ENCODE measurements around the gene KCNT1.

KCNT1 gene

DNA sequence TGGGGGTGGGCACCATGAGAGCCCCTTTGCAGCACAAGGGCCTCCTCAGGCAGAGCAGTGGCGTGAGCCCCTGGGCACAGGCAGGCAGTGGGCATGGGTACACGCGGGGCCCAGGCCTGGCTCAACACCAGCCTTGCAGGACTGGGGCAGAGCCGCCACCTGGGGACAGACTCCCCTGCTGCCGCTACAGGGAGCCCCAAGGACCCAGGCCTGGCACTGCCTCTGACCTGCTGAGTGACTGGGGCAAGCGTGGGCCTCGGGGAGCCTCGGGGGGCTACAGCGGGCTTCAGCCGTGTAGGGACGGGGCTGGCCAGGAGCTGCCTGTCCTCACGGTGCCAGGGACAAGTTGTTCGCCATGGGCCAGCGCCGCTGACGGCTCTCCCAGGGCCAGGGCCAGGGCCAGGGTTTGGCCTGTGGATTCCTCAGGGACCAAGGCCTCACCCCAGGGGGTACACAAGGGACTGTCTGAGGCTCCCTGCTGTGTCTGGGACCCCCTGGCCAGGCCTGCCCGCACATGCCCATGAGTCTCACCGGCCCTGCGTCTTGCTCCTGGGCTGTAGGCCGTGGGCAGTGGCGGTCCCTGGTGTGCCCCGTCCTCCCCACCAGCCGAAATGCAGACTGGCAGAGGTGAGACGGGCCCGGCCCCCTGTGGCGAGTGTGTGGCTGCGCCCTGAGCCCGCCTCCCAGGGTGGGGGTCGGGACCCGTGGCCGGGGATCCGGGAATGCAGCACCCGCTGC, 42.5 kb downstream of the KCNT1 start:
- FAIRE-seq (no peak), DNase-seq (ENCODE audit: low spot score) (no peak)

DNA sequence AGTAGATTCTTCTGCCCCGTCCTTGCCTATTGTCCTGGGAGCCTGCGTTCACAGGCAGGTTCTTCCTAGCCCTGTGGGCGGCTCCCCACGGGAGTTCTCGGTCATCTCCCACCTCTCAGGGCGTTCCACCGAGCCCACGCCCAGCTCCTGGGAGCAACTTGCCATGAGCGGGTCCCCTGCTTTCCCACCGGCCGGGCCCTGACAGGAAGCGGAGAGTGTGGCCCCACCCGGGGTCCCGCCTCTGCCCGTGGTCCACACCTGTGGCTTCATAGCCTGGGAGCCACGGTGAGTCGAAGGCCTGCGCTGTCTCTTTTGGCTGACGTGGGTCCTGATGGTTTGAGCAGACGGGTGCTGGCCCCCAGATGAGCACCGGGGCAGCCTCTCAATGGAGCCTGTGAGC, 43.2 kb downstream of the KCNT1 start:
- FAIRE-seq, result no peak
- no peak for DNase-seq (ENCODE audit: low spot score)

DNA sequence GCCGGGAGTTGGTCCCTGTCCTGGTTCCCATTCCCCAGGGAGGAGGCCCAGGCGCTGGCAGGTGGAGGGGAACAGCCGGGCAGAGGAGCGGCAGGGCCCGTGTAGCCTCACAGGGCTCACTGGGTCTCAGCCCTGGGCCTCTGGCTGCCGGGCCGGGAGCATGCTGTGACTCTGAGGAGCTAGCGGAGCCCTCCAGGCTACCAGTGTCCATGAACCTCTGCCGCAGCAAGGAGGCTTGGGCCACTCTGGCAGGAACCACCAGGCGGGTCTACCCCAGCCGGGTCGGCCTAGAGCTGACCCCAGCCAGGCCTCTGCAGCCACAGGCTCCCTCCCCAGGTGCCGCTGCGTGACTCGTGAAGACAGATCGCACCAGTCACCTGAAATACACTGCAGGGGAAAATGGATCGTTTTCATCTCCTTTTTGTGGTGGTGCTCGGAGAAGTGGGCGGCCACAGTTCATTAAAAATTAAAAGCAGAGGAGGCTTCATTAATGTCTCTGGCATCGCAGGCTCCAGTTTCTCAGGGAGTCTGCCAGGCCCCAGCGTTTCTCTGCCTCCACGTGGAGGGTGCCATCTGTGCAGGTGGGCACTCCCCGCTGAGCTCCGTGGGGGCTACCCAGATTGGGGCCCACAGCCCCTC, 43.8 kb downstream of the KCNT1 start:
- DNase-seq (ENCODE audit: low spot score) (no peak), FAIRE-seq (no peak)

DNA sequence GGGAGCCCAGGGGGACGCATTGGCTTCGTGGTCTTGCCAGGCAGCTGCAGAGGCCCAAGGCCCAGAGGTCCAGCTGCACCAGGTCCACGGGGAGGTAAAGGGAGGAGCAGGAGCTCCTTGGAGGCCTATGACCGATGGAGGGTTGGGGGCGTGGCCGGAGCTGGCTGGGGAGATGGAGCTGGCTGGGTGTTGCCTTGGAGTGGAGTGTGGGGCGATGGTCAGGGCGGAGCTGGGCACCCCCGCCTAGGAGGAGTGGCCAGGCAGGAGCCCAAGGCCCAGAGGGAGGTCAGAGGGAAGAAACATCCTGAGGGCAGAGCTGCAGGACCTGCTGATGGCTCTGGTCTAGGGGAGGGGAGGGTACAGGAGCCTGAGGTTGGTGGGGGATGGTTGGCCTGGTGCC, 44.6 kb downstream of the KCNT1 start:
- FAIRE-seq, result no peak
- DNase-seq (ENCODE audit: low spot score), result no peak

DNA sequence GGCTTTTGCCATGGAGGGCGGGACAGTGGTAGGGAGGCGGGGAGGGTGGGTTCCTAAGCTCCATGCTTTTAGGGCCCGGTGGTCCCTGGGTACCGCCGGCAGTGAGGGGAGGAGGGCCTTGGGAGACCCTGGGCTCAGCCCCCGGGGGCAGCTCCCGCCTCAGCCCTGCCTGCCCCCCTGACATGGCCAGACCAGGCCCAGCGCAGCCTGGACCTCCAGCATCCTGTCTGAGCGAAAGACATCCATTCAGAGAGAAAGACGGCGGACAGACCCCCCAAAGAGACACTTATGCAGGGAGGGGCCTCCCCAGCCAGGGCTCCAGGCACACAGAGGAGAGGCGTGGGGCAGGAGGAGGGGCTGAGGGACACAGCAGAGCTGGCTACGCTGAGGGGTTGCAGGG, 45.3 kb downstream of the KCNT1 start:
- FAIRE-seq (no peak), DNase-seq (ENCODE audit: low spot score) (no peak)

DNA sequence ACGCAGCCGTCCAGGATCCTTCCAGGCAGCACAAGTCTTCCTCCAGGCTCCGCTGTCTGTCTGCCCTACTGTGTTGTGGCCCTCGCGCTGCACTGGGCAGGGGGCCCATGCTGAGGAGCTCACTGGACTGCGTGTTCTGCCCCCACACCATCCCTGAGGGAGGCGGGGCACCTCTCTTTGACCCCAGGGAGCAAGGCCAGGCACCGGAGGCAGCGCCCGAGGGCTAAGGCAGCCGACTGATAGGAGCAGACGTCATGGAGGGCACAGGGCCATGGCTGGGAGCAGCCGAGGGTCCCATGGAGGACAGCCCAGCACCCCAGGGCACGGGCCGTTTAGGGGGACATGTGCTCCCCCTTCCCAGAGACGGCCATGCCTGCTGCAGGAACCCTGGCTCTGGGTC, 46.7 kb downstream of the KCNT1 start:
- no peak for DNase-seq (ENCODE audit: low spot score)
- FAIRE-seq, result no peak

DNA sequence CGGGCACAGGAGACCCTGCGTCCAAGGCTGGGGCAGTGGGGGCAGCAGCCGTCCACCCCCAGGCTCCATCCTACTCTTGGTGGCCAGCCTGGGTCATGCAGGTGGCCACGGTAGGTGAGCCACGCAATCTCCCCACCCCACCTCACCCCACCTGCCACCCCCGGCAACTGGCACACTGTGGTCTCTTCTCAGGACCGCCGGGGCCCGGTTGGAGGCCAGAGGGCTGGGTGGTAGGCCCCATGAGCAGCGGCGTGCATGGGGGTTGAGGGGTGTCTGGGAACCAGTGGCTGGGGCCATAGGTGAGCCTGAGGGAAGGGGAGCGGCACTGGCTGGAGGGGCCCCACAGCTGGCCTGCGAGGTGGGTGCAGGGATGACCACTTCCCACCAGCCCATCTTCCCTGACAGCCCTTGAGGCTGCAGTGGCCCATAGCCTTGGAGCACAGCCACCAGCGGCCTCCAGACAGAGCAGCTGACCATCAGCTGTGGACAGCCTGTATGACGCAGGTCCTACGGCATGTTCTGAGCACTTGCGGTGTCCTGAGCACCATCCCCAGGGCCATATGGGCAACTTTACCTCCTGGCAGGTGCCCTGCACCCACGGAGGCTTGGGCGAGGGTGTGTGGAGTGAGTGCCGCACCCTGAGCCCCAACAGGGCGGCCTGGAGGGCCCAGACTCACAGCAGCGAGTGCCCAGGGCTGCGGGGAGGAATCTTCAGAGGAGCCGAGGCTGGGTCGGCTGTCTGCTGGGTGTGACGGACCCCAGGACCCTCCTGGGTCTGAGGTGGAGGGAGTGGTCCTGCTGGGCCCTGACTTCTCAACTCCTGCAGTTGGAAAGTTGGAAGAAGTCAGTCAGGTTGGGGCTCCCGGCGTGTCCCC, 47.4 kb downstream of the KCNT1 start:
- FAIRE-seq, result no peak

DNA sequence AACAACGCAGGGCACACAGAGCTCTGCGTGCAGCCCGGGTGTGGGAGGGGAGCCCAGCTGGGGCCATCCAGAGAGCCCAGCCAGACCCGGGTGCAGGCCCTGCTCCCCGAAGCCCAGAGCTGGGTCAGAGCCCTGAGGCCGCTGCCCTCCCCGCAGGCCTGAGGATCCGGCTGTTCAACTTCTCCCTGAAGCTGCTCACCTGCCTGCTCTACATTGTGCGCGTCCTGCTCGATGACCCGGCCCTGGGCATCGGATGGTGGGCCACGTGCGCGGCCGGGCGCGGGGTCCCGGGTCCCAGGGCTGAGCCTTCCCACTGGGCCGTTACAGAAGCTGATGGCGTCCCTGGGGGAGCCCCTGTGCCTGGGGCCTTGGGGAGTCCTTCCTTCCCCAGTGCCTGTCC, 48.8 kb downstream of the KCNT1 start:
- DNase-seq (ENCODE audit: low spot score) (no peak), FAIRE-seq (no peak)

More for the DNA sequence above, 47.4 kb downstream of the KCNT1 start:
- DNase-seq (ENCODE audit: low spot score), result no peak

DNA sequence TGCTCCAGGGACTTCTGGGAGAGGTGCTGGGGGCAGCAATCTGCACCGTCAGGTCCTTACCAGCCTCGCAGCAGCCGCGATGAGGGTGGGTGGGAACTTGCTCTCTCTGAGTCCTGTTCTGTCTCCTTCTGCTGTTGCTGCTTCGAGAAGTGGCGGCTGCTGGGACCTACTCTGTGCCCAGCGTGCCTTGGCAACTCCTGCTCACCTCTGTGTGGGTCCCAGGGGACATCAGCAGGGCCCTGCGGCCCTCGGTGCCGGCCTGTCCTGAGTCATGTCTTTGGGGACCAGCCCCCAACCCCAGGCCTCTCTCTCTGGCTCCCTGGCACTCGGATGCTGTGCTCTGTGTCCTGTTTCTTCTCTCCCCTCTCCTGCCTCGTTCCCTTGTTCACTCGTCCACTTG, 49.5 kb downstream of the KCNT1 start:
- no peak for FAIRE-seq

DNA sequence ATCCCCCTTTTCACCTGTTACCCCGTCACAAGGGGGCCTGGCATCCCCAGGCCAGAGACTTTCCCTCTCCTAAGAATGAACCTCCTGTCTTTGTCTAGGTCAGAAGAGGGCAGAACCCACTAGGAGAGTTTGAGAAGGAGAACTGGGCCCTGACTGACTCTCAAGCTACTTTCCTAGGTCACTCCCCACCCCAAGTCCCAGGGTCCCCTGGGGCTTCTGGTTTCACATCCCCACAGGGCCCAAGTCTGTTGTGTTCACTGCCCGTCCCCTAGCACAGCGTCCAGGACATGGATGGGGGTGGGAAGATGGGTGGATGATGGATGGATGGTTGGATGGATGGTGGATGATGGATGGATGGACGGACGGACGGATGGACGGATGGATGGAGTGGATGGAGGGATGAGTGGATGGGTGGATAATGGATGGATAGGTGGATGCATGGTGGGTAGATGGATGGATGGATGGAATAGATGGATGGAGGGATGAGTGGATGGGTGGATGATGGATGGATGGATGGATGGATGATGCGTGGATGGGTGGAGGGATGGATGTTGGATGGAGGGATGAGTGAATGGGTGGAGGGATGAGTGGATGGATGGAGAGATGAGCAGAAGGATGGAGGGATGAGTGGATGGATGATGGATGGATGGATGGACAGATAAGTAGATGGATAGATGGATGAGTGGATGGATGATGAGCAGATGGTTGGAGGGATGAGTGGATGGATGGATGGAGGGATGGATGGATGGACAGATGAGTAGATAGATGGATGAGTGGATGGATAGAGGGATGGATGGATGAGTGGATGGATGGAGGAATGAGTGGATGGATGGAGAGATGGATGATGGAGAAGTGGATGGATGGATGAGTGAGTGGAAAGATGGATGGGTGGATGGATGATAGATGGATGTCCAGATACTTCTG, 50.6 kb downstream of the KCNT1 start:
- DNase-seq (ENCODE audit: low spot score), result no peak
- no peak for FAIRE-seq

More for the DNA sequence above, 49.5 kb downstream of the KCNT1 start:
- DNase-seq (ENCODE audit: low spot score), result no peak

DNA sequence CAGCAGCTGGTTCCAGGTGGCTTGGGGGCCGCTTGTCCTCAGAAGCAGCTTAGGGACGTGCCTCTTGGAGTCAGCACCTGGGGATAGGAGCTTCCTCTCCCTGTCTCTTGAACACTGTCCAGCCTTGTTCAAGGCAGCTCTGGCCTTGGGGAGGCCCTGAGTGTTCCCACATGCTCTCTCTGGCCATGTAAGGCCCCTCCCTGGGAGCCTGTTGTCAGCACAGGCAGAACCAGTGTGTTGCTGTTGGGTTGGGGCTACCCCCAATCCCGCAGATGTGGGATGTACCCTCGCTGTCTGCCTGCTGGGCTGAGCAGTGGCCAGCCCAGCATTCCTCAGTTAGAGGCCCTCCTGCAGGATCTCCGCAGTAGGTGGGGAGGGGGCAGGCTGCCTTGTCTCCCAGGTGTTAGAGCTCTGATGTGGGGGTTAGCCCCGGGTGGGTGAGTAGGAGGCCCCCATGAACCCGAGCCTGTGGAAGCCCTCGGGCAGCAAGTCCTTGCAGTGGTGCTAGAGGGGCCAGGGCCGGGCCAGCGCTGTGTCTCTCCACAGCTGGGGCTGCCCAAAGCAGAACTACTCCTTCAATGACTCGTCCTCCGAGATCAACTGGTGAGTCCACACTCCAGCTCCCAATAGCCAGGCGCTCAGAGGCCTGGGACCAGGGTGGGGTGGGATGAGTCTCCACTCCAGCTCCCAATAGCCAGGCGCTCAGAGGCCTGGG, 51.6 kb downstream of the KCNT1 start:
- DNase-seq (ENCODE audit: low spot score) (no peak), FAIRE-seq (no peak)

DNA sequence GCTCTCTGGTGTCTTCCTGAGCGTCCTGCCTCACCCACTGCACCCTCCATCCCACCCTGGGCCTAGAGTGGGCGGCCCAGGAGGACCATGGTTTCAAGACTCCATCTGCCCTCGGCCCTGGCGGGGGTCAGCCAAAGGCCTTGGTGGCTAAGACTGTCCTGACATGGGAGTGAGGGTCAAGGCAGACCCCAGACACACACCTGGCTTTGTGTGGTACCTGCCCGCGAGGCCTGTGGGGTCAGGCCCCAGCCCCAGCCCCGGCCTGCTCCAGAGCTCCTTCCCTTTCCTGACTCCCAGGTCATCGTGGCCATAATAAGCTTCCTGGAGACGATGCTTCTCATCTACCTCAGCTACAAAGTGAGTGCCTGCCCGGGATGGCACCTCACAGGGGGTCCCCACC, 54.6 kb downstream of the KCNT1 start:
- DNase-seq (ENCODE audit: low spot score) (no peak), FAIRE-seq (no peak)

DNA sequence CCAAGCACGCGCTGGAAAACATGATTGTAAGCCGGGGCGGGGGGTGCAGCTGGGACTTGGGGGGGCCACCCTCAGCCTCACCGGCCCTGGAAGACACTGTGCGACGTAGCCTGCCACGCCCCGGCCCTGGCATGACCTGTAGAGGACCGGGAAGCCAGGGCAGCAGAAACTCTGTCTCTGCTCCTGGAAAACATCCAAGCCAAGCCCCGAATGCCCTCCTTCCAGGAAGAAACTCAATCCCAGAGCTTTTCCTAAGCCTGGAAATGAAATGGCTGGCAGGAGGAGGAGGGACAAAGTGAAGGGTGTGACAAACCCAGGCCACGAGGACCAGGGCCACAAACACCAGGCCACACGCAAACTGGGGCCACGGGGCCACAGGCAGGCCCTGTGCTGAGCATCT, 55.4 kb downstream of the KCNT1 start:
- DNase-seq (ENCODE audit: low spot score), result no peak
- no peak for FAIRE-seq

DNA sequence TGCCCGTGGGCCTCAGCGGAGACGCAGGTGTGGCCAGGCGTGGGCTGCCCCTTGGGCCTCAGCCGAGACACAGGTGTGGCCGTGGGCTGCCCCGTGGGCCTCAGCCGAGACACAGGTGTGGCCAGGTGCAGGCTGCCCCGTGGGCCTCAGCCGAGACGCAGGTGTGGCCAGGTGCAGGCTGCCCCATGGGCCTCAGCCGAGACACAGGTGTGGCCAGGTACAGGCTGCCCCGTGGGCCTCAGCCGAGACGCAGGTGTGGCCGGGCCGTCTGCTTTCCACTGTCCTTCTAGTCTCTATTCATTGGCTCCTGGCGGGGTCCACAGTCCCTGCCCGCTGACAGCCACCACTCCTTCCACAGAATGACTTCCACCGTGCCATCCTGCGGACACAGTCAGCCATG, 56.1 kb downstream of the KCNT1 start:
- FAIRE-seq (no peak), DNase-seq (ENCODE audit: low spot score) (no peak)

DNA sequence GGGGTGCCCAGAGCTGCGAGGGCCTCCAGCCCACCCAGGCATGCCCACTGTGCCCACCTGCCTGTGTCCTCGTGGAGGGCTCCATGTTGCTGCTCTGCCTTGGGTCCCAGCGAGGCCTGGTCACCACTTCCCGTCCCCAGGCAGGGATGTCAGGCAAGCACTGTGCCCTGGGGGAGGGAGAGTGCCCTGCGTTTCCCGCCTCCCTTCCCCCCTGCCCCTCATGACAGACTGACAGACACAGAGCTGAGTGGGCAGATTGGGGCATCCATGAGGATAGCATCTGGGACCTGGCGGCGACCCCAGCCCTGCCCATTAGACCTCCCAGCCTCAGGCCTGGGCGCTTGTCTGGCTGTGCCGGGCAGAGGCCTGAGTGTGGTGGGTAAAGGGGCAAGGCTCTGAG, 56.9 kb downstream of the KCNT1 start:
- FAIRE-seq (no peak), DNase-seq (ENCODE audit: low spot score) (no peak)

DNA sequence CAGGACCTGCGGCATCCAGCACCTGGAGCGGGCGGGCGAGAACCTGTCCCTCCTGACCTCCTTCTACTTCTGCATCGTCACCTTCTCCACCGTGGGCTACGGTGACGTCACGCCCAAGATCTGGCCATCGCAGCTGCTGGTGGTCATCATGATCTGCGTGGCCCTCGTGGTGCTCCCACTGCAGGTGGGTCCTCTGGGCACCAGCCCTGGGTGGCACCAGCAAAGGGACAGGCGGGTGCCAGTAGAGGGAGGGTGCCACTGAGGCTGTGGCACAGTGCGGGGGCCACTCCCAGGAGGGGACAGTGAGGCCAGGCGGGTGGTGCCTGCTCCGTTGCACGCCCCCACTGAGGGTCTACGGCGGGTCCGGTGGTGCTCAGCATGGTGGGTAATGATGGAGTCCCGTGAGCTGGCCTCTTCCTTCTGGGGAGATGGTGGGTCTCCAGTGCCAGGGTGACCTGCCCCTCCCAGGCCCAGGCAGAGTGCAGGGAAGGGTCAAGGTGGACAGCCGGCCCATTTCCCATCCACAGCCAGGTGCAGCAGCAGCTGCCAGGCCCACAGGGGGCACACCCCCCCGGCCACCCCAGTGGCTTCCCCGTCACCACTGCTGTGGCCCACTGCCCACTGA, 57.8 kb downstream of the KCNT1 start:
- FAIRE-seq, result no peak
- no peak for DNase-seq (ENCODE audit: low spot score)

DNA sequence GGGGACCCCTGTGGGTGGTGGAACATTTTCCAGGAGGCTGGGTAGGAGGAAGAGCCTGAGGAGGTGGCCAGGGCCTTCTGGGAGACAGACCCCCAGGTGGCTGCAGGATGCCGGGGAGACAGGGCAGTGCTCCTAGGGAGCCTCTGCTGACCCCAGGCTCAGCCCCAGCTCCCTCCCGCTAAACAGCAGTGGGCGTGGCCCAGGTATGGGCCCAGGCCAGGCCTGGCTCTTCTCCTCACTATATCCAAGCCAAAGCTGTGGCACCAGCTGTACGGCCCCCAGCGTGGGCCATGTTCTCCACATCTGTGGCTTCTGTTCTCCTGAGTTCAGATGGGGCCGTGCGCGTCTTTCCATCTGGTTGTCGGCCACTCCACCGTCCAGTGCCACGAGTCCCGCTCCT, 58.5 kb downstream of the KCNT1 start:
- DNase-seq (ENCODE audit: low spot score) (no peak), FAIRE-seq (no peak)

DNA sequence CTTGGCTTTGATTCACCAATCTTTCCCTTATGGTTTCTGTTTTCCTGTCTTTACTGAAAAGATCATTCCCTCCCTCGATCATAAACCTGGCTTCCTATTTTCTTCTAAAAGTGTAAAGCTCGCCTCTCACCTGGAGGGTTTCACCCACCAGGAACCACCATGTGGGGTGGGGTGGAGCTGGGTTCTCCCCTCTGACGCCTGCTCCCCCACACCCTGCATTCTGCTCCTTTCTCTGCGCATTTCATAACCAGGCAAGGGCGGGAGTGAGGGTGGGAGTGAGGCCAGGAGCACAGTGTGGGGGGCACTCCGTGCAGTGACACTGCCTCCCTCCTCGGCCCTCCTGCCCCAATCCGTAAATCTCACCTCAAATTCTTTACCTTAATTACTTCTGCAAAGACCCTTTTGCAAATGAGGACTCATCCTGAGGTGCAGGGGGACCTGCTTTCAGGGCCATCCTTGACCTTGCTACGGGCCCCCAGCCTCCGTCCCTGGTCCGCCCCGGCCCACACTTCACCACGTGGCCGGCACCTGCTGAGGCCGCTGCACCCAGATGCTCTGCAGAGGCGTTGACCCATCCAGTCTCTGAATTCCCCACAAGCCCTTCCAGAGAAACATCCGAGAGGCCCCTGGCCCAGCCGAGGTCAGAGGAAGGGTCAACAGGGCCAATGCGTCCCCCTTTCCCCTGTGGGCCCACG, 59.3 kb downstream of the KCNT1 start:
- FAIRE-seq (no peak), DNase-seq (ENCODE audit: low spot score) (no peak)

DNA sequence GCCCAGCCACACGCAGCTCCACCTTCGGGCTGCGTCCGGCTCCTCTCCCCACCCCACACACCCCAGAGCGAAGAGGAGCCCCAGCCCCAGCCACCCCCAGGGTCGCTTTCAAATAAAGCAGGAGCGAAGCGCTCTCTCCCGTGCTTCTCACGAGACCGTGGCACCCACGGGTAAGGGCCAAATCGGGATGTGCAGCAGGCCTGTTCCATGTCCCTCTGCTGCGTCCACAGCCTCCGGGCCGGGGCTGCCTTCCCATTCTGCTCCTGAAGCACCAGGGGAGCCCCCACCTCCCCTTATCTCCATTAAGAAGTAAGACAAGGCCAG, 59.8 kb downstream of the KCNT1 start:
- FAIRE-seq, result no peak
- DNase-seq (ENCODE audit: low spot score), result no peak

DNA sequence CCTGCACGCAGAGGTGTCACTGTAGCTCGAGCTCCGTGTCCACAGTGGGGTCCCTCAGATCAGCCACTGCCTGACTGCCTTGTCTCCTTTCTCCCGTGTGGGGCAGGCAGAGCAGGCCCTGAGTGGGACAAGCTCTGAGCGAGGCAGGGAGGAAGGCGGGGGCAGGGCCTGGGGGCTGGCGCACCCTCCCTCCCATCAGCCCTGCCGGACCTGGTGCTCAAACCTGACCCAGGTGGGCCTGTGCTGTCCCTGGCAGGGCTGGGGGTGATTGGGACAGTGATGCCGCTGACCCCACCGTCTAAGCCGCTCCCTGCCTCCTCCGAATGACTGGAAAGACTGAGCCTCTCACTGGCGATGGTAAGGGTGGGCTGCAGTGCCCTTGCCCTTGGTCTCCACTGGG, 60.9 kb downstream of the KCNT1 start:
- DNase-seq (ENCODE audit: low spot score), result no peak
- FAIRE-seq, result no peak
